ENCODE data around the gene SYNE4.

DNA sequence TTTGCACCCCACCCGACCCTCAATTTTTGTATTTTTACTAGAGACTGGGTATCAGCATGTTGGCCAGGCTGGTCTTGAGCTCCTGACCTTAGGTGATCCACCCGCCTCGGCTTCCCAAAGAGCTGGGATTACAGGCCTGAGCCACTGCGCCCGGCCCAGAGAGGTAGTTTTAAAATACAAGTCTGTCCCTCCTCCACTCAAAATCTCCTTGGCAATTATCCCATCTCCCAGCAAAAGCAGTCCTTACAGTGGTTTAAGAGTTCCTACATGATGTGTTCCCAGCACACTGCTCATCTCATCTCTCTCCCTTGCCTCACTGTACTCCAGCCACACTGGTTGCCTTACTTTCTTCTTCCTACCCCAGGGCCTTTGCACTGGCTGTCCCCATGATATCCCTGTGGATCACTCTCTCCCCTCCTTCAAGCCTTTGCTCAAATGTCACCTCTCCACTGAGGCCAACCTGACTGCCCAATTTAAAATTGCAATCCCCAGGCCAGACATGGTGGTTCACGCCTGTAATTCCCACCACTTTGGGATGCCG, 48.1 kb downstream of the SYNE4 start:
- TF ChIP-seq, protein P1, sequence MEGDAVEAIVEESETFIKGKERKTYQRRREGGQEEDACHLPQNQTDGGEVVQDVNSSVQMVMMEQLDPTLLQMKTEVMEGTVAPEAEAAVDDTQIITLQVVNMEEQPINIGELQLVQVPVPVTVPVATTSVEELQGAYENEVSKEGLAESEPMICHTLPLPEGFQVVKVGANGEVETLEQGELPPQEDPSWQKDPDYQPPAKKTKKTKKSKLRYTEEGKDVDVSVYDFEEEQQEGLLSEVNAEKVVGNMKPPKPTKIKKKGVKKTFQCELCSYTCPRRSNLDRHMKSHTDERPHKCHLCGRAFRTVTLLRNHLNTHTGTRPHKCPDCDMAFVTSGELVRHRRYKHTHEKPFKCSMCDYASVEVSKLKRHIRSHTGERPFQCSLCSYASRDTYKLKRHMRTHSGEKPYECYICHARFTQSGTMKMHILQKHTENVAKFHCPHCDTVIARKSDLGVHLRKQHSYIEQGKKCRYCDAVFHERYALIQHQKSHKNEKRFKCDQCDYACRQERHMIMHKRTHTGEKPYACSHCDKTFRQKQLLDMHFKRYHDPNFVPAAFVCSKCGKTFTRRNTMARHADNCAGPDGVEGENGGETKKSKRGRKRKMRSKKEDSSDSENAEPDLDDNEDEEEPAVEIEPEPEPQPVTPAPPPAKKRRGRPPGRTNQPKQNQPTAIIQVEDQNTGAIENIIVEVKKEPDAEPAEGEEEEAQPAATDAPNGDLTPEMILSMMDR (IDR thresholded peaks at IDR 0.05; ENCODE audit: insufficient read depth, low read depth, low read length): no peak
- no peak for TF ChIP-seq EZH2 (IDR thresholded peaks at IDR 0.05; ENCODE audit: insufficient read depth, low read length)

Measured in astrocyte (in vitro differentiated cells and primary cell).